GM23338 (cell line): ENCODE data around the gene NEIL3. TPM values are rescaled to one million over a fixed set of nuclear protein-coding genes. Genes with fewer than 3 reads are reported as not detected.

Source experiments
- ATAC-seq: fragments of 200-7000 bp; cut with Tn5 transposase; 3 replicates; pipeline ENCODE4 v1.9.1; 2020
- DNase-seq: peaks from one replicate; pipeline ENCODE4 v3.0.0-alpha.2; 2015; ENCODE audit warnings: low spot score
- H2AFZ ChIP-seq: fragments of 200-600 bp; sonication (generic); 2 replicates; pipeline ENCODE4 v1.8.0; 2016; ENCODE audit warnings: antibody characterized with exemption, mild to moderate bottlenecking, moderate library complexity
- H3F3A ChIP-seq: fragments of 200-600 bp; sonication (generic); replicated peaks from 2 replicates; pipeline ENCODE4 v1.8.0; 2017; ENCODE audit warnings: antibody characterized with exemption, mixed run types, low read depth
- H3K27ac ChIP-seq: fragments of 200-600 bp; sonication (generic); 2 replicates; pipeline ENCODE4 v1.6.1; 2016; ENCODE audit warnings: low read depth
- H3K27me3 ChIP-seq: fragments of 200-600 bp; sonication (generic); 2 replicates; pipeline ENCODE4 v1.8.0; 2016; ENCODE audit warnings: mild to moderate bottlenecking, mixed run types, moderate library complexity; ENCODE audit not compliant: insufficient read depth
- H3K36me3 ChIP-seq: fragments of 200-600 bp; sonication (generic); 2 replicates; pipeline ENCODE4 v1.8.0; 2016; ENCODE audit warnings: mild to moderate bottlenecking; ENCODE audit not compliant: insufficient read depth
- H3K4me1 ChIP-seq: fragments of 200-600 bp; sonication (generic); 2 replicates; pipeline ENCODE4 v1.8.0; 2016; ENCODE audit warnings: mild to moderate bottlenecking, moderate library complexity; ENCODE audit not compliant: insufficient read depth
- H3K4me2 ChIP-seq: fragments of 200-600 bp; sonication (generic); 2 replicates; pipeline ENCODE4 v1.7.1; 2017; ENCODE audit warnings: mixed run types
- H3K4me3 ChIP-seq: fragments of 200-600 bp; sonication (generic); 2 replicates; pipeline ENCODE4 v1.6.1; 2016; ENCODE audit warnings: mixed run types
- H3K79me2 ChIP-seq: fragments of 200-600 bp; sonication (generic); replicated peaks from 2 replicates; pipeline ENCODE4 v1.8.0; 2017; ENCODE audit warnings: mild to moderate bottlenecking; ENCODE audit not compliant: insufficient read depth
- H3K9me2 ChIP-seq: fragments of 200-600 bp; sonication (generic); 2 replicates; pipeline ENCODE4 v1.8.0; 2017; ENCODE audit not compliant: insufficient read depth
- H4K20me1 ChIP-seq: fragments of 200-600 bp; sonication (generic); replicated peaks from 2 replicates; pipeline ENCODE4 v1.8.0; 2017; ENCODE audit warnings: mild to moderate bottlenecking; ENCODE audit not compliant: insufficient read depth
- H3K27ac Mint-ChIP-seq: 2 replicates; pipeline ENCODE4 v1.8.0; 2020; ENCODE audit warnings: inconsistent platforms, mild to moderate bottlenecking, moderate library complexity, mixed read lengths
- H3K27me3 Mint-ChIP-seq: 3 replicates; pipeline ENCODE4 v1.8.0; 2022; ENCODE audit warnings: low read depth, mild to moderate bottlenecking, moderate library complexity, mixed read lengths, inconsistent platforms; ENCODE audit not compliant: insufficient read depth, poor library complexity
- H3K36me3 Mint-ChIP-seq: 3 replicates; pipeline ENCODE4 v1.8.0; 2021; ENCODE audit warnings: low read depth, mild to moderate bottlenecking, inconsistent platforms, moderate library complexity, mixed read lengths
- H3K4me1 Mint-ChIP-seq: 3 replicates; pipeline ENCODE4 v1.8.0; 2020; ENCODE audit warnings: mild to moderate bottlenecking, inconsistent platforms, mixed read lengths
- H3K4me3 Mint-ChIP-seq: 3 replicates; pipeline ENCODE4 v1.8.0; 2021; ENCODE audit warnings: moderate library complexity, mild to moderate bottlenecking, inconsistent platforms, mixed read lengths
- H3K9me3 Mint-ChIP-seq: 3 replicates; pipeline ENCODE4 v1.8.0; 2020; ENCODE audit warnings: moderate library complexity, mild to moderate bottlenecking, inconsistent platforms, mixed read lengths
- CREB1 ChIP-seq: fragments of 250-450 bp; sonication (Bioruptor Pico); IDR thresholded peaks from 2 replicates; pipeline ENCODE4 v1.5.0; 2020; ENCODE audit warnings: low read depth, mild to moderate bottlenecking, moderate library complexity
- CTCF ChIP-seq, 2 experiments: fragments of 200-600 bp in 1 of 2; sonication (generic) in 1 of 2; conservative IDR thresholded peaks; 2 replicates each; pipeline versions ENCODE4 v1.5.1 to v1.6.1; 2016 to 2017; ENCODE audit warnings: antibody characterized with exemption in 2 of 2, low read depth in 2 of 2, mild to moderate bottlenecking in 2 of 2, moderate library complexity in 1 of 2
- ETS1 ChIP-seq: IDR thresholded peaks from 2 replicates; pipeline ENCODE4 v1.6.1; 2016; ENCODE audit warnings: antibody characterized with exemption
- EZH2 ChIP-seq: fragments of 200-600 bp; sonication (generic); IDR thresholded peaks from one replicate; pipeline ENCODE4 v1.8.0; 2017; ENCODE audit warnings: antibody characterized with exemption, mild to moderate bottlenecking, low read depth; ENCODE audit not compliant: unreplicated experiment
- JUNB ChIP-seq: IDR thresholded peaks from one replicate; pipeline ENCODE4 v1.6.1; 2016; ENCODE audit warnings: antibody characterized with exemption; ENCODE audit not compliant: unreplicated experiment
- NANOG ChIP-seq: IDR thresholded peaks from 2 replicates; pipeline ENCODE4 v1.6.1; 2016; ENCODE audit warnings: antibody characterized with exemption, borderline replicate concordance
- POLR2AphosphoS5 ChIP-seq: IDR thresholded peaks from 2 replicates; pipeline ENCODE4 v1.6.1; 2016; ENCODE audit warnings: antibody characterized with exemption, low read depth
- STAT1 ChIP-seq: IDR thresholded peaks from one replicate; pipeline ENCODE4 v1.6.1; 2016; ENCODE audit warnings: antibody characterized with exemption; ENCODE audit not compliant: unreplicated experiment
- ZNF114 ChIP-seq: fragments of 250-450 bp; sonication (Bioruptor Pico); IDR thresholded peaks from 2 replicates; pipeline ENCODE4 v1.5.0; 2020; ENCODE audit warnings: mild to moderate bottlenecking, moderate library complexity
- ZNF331 ChIP-seq: fragments of 250-450 bp; sonication (Bioruptor Pico); IDR thresholded peaks from 2 replicates; pipeline ENCODE4 v1.5.0; 2020; ENCODE audit warnings: low read depth, mild to moderate bottlenecking, moderate library complexity
- ZNF462 ChIP-seq: fragments of 250-450 bp; sonication (Bioruptor Pico); IDR thresholded peaks from 2 replicates; pipeline ENCODE4 v1.5.0; 2020; ENCODE audit warnings: mild to moderate bottlenecking, moderate library complexity
- polyA plus RNA-seq: library from polyadenylated mRNA; unstranded; fragments of >200 nt; fragmentation: Nextera tagmentation; extraction: Ambion mirVana; gene quantifications from 2 replicates; pipeline ENCODE4 v1.2.1, GENCODE V29; 2016
- total RNA-seq: library from RNA; depleted of rRNA; stranded (reverse); fragments of >200 nt; shearing (Covaris generic); gene quantifications from 2 replicates; pipeline ENCODE4 v1.2.3, GENCODE V29; 2014
- TF ChIP-seq, protein P1 (sequence below): IDR thresholded peaks from one replicate; pipeline ENCODE4 v1.6.1; 2018; ENCODE audit warnings: antibody characterized with exemption; ENCODE audit not compliant: unreplicated experiment

NEIL3 gene
- total and polyA plus RNA-seq, 2 experiments from 2014 or later = 11.8 to 15.4 TPM

- no peak for TF ChIP-seq ZNF331 (CRISPR knock-in tag)
- no peak for TF ChIP-seq EZH2
- TF ChIP-seq NANOG = no peak
- no peak for TF ChIP-seq CTCF (conservative IDR thresholded peaks at IDR 0.05; ENCODE audit: low read depth in 2 of 2)
- TF ChIP-seq JUNB = no peak
- no peak for TF ChIP-seq POLR2AphosphoS5
- TF ChIP-seq, protein P1, sequence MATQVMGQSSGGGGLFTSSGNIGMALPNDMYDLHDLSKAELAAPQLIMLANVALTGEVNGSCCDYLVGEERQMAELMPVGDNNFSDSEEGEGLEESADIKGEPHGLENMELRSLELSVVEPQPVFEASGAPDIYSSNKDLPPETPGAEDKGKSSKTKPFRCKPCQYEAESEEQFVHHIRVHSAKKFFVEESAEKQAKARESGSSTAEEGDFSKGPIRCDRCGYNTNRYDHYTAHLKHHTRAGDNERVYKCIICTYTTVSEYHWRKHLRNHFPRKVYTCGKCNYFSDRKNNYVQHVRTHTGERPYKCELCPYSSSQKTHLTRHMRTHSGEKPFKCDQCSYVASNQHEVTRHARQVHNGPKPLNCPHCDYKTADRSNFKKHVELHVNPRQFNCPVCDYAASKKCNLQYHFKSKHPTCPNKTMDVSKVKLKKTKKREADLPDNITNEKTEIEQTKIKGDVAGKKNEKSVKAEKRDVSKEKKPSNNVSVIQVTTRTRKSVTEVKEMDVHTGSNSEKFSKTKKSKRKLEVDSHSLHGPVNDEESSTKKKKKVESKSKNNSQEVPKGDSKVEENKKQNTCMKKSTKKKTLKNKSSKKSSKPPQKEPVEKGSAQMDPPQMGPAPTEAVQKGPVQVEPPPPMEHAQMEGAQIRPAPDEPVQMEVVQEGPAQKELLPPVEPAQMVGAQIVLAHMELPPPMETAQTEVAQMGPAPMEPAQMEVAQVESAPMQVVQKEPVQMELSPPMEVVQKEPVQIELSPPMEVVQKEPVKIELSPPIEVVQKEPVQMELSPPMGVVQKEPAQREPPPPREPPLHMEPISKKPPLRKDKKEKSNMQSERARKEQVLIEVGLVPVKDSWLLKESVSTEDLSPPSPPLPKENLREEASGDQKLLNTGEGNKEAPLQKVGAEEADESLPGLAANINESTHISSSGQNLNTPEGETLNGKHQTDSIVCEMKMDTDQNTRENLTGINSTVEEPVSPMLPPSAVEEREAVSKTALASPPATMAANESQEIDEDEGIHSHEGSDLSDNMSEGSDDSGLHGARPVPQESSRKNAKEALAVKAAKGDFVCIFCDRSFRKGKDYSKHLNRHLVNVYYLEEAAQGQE = no peak
- TF ChIP-seq ZNF462 (CRISPR knock-in tag) = no peak
- no peak for TF ChIP-seq ZNF114 (CRISPR knock-in tag)
- no peak for TF ChIP-seq CREB1 (CRISPR knock-in tag)
- TF ChIP-seq STAT1 = no peak
- no peak for TF ChIP-seq ETS1
- DNase-seq (no peak), ATAC-seq (no peak)
- H3K9me3 Mint-ChIP-seq = peaks cover 3% of the 10 kb centered on the region; the same call in 1 of the 3 replicates
- no peaks in the 10 kb centered on the region for H3F3A ChIP-seq
- no peak overlapping the region for H3K4me3 ChIP-seq
- no peaks in the 10 kb centered on the region for H4K20me1 ChIP-seq
- 0 out of 2 replicates have a peak, but pooled peaks cover 5% of the 10 kb centered on the region for H3K9me2 ChIP-seq
- H2AFZ ChIP-seq = peak overlapping the region; percentile 8; the same call in 1 of the 2 replicates
- H3K27ac Mint-ChIP-seq = no peak overlapping the region
- H3K27me3 ChIP-seq = no peaks in the 10 kb centered on the region
- H3K36me3 Mint-ChIP-seq = no peaks in the 10 kb centered on the region
- no peak overlapping the region for H3K27ac ChIP-seq
- H3K4me1 Mint-ChIP-seq = peaks cover 5% of the 10 kb centered on the region; the same call in 2 of the 3 replicates
- no peaks in the 10 kb centered on the region for H3K4me1 ChIP-seq
- H3K4me3 Mint-ChIP-seq = no peak overlapping the region
- no peaks in the 10 kb centered on the region for H3K79me2 ChIP-seq
- no peaks in the 10 kb centered on the region for H3K36me3 ChIP-seq
- no peaks in the 10 kb centered on the region for H3K27me3 Mint-ChIP-seq
- H3K4me2 ChIP-seq = no peak overlapping the region
Measured at GRCh38 chr4:177271091-177271490, 38.6 kb upstream of the NEIL3 start.
